Measurements from ENCODE around the gene OMP.

The OMP gene

DNA sequence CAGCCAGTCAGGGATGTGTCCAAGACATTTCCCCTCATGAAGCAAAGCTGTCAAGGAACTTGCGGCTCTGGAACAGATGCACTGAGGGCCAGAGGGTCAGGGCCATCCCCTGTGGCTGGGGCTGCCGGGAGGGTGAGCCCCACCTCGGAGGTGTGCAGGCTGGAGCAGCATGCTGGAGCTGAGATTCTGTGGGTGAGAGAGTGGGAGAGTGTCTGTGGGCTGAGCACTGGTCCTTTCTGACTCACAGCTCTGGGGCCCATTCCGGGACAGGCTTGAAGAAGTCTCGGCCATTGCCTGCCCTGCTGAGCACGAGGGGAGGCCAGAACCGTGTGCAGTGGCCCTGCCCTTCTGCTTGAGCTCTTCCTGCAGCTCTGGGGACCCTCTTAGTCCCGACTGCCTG lies 2.1 kb downstream of the OMP start:
- DNase-seq (ENCODE audit: low read depth), result no peak

DNA sequence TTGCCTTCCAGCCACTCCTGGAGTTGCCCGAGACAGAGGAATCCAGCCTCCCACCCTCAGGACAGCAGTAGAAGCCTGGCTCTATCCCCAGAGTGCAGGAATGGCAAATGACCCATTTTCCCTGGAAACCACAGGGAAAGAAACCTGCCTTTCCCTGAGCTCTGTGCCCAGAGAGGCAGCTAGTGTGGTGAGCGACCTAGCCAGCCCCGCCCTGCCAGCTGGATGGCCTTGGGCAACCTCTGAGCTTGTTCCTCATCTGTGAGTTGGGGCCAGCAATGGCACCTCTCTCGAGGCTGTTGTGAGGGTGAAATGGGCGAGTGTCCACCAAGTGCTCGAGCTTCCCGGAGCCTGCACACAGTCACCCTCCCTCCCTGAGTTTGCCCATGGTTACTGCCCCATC lies 3.7 kb downstream of the OMP start:
- no peak for DNase-seq (ENCODE audit: low read depth)

DNA sequence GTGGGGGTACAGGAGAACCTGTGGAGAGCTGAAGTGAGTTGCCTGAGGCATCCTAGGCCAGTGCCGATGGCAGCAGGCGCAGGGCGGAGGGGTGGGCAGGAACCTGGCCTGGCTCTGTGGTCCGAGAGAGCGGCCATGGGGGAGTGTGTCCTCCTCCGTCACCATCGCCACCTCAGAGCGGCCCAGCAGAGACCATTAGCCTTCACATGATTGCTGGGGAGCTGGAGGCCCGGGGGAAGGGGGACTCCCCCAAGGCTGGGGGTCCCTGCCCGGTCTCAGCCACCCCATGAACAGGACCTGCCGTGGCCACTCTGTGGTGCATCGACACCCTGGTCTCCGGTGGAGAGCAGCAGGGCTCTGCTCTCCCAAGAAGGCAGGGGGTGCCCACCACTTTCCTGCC lies 4.1 kb downstream of the OMP start:
- DNase-seq (ENCODE audit: low read depth), result no peak

DNA sequence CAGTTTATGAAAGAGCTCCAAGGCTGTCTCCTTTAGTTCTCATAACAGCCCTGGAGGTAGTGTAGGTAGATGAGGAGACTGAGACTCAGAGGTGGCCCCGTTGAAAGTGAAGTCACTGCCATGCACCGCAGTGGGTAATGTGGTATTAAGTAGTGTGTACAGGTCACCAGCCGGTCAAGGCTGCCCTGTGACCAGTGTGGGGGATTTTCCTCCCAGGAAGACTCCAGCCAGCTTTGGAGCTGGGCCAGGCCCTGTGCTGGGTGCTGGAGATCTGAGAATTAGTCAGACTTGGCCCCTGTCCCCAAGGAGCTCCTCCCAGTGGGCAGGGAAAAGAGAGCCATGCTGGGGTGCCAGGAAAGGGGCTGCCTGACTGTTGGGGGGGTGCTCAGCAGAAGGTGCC lies 5.3 kb downstream of the OMP start:
- no peak for DNase-seq (ENCODE audit: low read depth)

DNA sequence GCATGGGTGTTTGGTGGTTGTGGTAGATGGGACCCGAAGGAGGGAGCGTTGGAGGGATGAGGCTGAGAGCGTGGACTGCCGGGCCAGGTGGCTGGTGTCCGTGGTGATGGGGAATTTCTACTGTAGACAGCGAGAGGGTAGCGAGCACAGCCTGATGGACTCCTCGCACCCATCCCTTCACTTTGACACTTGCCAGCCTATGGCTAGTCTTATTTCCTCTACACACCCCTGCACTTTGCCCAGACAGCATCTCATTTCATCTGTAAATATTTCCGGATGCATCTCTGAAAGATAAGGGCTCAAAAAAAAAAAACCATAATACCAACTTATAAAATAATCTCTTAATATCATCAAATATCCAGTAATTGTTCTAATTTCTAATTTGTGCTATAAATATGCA lies 5.8 kb downstream of the OMP start:
- DNase-seq (ENCODE audit: low read depth), result no peak

DNA sequence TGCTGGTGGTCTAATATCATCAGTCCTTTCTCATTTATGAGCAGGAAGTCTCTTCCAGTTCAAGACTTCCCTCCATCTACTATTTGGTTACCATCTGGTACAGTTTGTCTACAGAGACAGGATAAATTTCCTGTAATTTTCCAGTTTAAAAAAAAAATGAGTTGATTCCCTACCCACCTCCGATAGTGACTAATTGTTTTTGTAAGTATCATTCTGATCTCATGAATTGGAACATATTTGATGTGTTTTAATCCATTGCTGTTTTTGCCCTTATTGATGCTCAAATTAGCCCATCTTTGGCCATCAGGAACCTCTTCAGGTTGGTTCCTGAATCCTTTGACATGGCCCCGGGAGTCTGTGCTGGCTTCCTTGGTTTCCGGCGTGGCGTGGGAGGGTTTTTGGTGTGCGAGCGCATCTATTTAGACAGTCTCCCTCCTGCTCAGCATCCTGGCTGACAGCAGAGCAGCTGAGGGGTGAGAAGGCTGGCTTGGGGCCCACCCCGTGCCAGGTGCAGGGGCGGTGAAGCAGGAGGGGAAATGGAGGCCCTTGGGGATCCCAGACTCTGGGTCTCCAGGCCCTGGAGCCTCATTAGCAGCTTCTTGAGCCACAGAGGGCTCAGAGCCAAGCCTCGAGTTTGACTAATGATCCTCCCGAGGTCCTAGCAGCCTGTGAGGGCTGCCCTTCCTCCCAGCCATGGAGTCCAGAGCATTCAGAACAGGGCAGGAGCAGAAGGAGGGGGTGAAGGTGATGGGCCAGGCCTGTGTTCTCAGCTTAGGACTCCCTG lies 6.8 kb downstream of the OMP start:
- DNase-seq (ENCODE audit: low read depth), result no peak

DNA sequence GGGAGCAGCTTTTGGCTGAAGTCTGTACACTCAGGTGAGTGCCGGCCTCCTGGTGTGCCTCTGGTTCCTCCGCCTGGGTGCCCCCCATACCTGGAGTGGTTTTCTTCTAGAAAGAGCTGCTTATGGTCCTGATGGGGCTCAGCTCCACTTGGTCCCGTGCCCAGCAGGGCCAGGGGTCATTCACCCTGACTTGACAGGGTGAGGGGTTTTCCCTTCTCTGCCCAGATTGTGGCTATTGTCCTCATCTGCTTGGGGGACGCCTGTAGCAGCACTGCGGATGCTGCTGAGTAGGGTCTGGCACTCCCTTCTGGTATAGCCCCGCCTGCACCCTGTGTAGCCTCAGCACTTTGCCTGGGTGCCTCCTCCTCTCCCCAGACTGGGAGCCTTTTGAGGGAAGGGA lies 8.2 kb downstream of the OMP start:
- DNase-seq (ENCODE audit: low read depth), result no peak

DNA sequence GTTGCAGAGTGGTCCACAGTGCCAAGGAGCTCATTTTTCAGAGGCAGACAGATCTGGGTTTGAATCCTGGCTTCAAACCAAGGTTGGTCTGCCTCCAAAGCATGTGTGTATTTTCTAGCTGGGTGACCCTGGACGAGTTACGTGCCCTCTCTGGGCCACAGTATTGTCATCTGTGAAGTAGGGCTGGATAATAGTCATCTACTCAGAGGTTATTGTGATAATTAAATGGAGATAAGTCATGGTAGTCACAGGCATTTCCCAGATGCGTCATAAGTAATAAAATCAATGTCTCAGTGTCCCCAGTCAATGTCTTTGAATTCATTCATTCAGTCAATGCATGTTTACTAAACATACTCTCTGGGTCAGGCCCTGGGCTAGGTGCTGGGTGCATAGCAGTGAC lies 8.6 kb downstream of the OMP start:
- no peak for DNase-seq (ENCODE audit: low read depth)

DNA sequence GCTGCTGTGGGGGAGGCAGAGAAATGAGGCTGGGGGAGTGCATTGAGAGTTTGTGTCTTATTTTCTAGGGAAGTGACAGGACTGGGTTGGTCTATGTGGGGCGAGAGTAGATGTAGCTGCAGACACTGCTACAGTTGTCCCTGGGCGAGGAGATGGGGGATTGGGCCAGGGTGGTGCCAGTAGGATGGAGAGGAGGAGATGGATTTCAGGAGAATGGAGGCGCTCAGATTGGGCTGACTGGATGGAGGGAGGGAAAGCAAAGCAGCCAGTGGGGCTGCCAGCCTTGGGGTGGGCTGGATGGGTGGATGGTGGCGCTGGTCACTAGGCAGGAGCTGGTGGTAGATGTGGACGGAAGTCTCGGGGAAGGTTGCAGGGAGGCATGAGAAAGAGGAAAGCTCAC lies 9.3 kb downstream of the OMP start:
- no peak for DNase-seq (ENCODE audit: low read depth)

DNA sequence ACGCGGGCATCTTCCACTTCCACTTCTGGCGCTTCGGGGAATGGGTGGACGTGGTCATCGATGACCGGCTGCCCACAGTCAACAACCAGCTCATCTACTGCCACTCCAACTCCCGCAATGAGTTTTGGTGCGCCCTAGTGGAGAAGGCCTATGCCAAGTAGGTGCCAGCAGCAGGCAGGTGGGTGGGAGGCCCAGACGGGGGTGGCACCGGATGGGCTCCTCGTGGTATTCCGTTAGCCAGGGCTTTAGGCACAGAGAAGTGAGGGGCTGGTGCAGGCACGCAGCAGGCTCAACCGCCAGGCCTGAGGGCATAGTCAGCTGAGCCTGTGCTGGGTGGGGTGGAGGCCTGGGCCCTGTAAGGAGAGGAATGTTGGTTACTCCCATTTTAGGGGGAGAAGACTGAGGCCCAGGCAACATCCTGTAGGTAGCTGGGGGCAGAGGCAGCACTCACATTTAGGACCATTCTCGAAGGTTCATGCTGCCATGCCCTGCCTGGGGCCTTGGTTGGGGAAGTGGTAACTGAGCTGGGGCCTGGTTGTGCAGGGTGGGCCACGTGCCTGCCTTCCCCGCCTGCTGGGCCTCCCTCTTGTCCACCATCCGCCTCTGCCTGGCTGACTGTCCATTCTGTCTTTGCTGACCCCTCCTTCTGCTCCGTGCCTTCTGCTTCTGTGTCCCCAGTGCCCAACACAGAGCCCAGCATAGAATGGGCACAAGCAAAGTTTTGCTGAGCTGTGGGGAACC lies 10.2 kb downstream of the OMP start:
- no peak for DNase-seq (ENCODE audit: low read depth)

DNA sequence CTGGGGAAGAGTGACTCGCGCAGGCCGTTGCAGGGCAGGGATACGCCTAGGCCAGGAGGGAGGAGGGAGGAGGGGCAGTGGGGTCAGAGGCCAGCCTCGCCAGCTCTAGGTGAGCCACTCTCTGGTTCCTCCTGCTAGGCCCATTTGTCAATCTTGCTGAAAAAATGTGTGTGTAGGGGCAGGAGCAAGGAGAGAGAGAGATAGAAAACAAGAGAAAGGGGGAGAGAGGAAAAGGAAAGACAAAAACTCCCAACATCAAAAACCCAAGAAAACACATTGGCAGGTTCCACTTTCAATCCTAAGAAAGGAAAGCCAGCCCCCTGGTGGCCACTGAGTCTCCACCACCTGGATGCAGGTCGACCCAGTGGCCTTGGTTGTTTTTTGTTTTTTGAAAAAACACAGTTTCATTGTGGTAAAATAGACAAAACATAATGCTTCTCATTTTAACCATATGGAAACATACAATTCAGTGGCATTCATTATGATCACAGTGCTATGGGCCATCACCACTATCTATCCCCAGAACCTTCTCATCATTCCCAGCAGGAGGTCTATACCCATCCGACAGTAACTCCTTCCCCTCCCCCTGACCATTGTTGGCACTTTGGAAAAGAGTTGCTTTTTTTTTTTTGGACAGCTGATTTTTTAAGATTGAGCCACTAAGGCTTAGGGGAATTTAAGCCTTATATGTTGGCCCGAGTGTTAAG lies 10.9 kb downstream of the OMP start:
- no peak for DNase-seq (ENCODE audit: low read depth)

DNA sequence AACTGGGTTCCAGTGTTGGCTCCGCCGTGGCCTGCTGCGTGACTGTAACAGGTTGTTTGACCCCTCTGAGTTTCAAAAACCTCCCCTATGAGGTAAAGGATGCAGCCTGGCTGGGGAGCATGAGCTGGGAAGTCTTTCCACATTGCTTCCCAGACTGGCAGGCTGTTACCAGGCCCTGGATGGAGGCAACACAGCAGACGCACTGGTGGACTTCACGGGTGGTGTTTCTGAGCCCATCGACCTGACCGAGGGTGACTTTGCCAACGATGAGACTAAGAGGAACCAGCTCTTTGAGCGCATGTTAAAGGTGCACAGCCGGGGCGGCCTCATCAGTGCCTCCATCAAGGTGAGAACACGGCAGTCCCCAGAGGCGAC lies 11.4 kb downstream of the OMP start:
- no peak for DNase-seq (ENCODE audit: low read depth)

DNA sequence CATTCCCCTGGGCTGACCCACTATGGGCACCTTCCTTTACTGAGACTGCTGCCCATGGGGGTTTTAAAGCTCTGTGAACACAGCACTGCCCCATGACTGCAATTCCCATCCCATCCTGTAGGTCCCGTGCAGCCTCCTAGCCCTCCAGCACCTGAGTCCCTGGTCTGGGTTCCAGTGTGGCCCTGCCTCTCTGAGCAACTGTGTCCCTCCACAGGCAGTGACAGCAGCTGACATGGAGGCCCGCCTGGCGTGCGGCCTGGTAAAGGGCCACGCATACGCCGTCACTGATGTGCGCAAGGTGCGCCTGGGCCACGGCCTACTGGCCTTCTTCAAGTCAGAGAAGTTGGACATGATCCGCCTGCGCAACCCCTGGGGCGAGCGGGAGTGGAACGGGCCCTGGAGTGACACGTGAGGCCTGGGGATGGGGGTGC lies 12.6 kb downstream of the OMP start:
- no peak for DNase-seq (ENCODE audit: low read depth)

DNA sequence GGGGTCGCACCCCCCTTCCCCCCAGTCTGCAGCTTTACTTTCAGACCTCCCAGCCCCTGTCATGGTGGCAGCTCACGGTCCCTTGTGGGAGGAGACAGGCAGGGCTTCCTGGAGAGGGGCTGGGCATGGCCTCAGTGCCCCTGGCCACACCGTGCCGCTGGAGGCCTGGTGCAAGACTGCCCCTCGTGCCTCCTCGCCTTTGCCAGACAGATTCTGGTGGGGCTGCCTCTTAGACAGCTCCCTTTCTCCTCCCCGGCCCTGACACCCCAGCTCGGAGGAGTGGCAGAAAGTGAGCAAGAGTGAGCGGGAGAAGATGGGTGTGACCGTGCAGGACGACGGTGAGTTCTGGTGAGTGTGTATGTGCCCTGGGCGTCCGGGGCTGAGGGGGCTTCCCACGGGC lies 13.3 kb downstream of the OMP start:
- no peak for DNase-seq (ENCODE audit: low read depth)

DNA sequence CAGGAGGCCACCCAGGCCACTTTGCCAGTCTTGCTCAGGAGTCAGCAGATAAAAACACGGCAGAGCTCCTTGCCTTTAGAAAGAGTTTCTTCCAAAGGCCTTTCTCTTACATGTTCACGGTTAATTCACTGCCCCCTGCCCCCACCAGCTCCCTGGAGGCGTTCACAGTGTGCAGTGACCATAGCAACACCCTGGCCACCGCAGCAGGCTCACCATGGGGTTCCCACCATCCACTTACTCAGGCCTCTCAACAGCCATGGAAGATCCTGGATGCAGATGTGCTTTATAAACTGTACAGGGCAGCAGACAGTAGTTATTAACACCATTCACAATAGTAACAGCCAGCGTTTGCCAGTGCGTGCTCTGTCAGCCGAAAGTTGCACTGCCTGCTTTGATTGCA lies 14.9 kb downstream of the OMP start:
- DNase-seq (ENCODE audit: low read depth), result no peak

DNA sequence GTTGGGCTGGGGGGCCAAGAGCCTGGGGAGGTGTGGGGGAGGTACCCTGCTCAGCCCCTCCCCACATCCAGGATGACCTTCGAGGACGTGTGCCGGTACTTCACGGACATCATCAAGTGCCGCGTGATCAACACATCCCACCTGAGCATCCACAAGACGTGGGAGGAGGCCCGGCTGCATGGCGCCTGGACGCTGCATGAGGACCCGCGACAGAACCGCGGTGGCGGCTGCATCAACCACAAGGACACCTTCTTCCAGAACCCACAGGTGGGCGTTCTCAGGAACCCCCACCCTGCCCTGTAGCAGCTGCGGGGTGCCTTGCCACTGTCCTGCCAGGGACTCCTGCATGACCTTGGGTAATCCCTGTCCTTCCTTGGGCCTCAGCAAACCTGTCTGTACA lies 15.4 kb downstream of the OMP start:
- no peak for DNase-seq (ENCODE audit: low read depth)

DNA sequence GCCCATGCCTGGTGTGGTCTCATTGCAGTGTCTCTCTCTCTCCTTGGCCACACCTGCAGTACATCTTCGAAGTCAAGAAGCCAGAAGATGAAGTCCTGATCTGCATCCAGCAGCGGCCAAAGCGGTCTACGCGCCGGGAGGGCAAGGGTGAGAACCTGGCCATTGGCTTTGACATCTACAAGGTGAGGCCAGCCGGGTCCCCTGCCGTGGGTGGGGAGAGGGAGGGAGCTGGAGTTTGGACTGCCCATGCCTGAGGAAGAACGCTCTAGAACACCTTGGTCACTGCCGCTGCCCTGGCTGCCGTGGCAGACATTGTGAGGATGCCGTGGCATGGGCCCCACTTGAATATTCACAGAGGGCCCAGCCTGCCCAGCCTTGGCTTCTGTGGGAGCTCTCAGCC lies 16.3 kb downstream of the OMP start:
- DNase-seq (ENCODE audit: low read depth), result no peak

DNA sequence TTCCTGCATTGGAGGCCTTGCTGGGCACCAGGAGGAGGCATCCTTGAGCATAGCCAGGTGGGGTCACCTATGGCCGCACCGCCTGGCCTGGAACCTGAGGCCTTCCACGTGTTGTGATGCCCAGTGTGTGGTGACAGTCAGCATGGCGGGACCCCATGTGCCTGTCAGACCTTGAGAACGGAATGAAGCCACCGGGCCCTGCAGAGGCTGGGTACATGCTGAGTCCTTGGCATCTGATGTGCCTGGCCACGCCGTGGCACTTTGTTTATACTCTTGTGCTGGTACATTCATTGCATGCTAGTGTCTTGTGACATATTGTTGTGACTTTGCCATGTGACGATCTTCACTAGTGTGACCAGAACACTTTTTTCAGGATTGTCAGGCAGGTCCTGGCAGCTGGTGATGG lies 16.9 kb downstream of the OMP start:
- no peak for DNase-seq (ENCODE audit: low read depth)

DNA sequence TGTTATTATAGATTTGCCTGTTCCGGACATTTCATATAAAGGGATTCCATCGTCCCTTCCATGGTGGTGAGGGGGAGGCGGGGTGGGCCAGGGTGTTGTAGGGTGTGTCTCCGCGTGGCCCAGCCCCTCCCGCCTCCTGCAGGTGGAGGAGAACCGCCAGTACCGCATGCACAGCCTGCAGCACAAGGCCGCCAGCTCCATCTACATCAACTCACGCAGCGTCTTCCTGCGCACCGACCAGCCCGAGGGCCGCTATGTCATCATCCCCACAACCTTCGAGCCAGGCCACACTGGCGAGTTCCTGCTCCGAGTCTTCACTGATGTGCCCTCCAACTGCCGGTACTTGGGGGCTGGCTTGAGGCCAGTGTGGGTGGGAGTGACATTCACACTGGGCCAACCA lies 17.9 kb downstream of the OMP start:
- no peak for DNase-seq (ENCODE audit: low read depth)

DNA sequence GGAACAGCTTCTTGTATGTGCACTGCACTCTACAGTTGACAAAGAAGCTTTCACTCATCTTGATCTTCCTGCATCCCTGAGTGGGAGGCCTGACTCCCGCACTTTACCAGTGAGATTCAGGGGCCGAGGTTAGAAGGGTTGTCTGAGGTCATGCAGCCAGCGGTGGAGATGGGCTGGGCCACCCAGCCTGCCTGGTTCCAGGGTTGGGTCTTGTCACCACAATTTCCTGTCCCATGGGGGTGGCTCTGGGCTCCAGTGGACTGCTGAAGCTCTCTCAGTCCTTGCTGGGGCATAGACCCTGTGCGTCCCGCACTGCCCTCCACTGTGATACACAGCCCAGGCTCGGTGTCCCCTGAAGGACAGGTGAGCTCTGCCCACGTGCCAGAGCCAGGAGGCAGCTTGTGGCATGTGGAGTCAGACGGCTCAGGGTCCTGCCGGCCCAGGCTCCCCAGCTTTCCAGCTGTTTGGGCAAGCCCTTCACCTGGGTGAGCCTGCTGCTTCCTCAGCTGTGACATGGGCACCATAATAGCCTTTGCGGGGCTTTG lies 18.5 kb downstream of the OMP start:
- DNase-seq (ENCODE audit: low read depth), result no peak

DNA sequence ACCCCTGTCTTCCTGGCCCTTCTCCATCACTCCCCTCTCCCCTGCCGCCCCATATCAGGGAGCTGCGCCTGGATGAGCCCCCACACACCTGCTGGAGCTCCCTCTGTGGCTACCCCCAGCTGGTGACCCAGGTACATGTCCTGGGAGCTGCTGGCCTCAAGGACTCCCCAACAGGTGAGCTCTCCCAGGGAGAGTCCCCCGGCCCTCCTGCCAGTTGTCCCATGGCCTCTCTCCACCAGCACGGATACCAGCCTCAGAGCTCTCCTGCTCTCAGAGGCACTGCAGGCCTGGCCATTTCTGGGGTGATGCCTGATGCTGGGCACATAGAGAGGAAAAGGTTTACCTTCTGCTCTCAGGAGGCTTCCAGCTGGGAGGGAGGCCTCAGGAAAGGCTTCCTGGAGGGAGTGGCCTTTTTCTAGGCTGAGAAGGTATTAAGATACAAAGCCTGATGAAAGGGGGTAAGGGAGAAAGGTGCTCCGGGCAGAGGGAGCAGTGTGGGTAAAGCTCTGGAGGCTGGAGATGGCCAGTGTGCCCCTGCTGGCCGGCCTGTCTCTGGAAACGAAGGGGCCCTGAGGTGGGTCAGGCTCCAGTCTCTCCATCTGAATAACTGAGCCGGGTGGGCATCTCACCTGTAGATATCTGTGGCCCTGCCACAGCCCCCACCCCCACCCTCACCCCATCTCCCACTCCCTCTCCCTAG lies 19.4 kb downstream of the OMP start:
- DNase-seq (ENCODE audit: low read depth), result no peak

DNA sequence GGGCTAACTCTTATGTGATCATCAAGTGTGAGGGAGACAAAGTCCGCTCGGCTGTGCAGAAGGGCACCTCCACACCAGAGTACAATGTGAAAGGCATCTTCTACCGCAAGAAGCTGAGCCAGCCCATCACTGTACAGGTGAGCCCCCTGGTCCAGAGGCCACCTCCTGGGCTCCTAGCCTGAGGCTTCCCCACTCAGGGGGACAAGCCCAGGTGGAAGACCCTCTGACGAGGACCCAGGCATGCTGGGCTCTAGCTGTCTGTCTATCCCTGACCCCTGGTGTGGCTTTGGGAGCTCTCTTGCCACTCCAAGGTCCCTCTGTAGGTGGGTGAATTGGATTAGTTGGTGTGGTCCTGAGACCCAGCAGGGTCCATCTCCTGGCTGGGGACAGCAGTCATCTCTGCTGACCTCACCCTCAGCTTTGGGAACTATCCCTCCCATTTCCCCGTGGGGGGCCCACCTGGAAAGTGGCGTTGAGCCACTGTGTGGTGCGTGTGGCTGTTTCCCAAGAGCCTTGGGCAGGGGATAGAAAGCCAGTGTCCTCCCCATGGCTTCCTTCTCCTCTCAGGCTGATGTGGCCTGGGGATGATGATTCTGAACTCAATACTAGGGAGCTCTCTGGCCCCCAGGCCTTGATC lies 20.1 kb downstream of the OMP start:
- no peak for DNase-seq (ENCODE audit: low read depth)
